ENCODE data around the gene KLHL30.

KLHL30 gene

GRCh38 chr2:238151205-238151604 is 12.7 kb downstream of the KLHL30 start:
- DNase-seq = no peak

GRCh38 chr2:238151628-238152235 is 13.3 kb downstream of the KLHL30 start:
- no peak for DNase-seq

- no peak for DNase-seq
Observed at GRCh38 chr2:238152771-238153688, 14.6 kb downstream of the KLHL30 start.

- DNase-seq = no peak
Observed at GRCh38 chr2:238154570-238154969, 16.1 kb downstream of the KLHL30 start.

GRCh38 chr2:238155051-238155760 is 16.7 kb downstream of the KLHL30 start:
- DNase-seq = no peak

- no peak for DNase-seq
Observed at GRCh38 chr2:238155761-238156694, 17.6 kb downstream of the KLHL30 start.

GRCh38 chr2:238157506-238158017 is 19.1 kb downstream of the KLHL30 start:
- no peak for DNase-seq

- DNase-seq = no peak
Observed at GRCh38 chr2:238158018-238158508, 19.6 kb downstream of the KLHL30 start.

GRCh38 chr2:238158509-238159070 is 20.1 kb downstream of the KLHL30 start, which contains the start of gene ERFE:
Gene ERFE (plus strand): TSS chr2:238158970. CDS start chr2:238159008, 38 bp downstream.
- DNase-seq = peak in 1 of 2 experiments; percentile 45

- no peak for DNase-seq
Observed at GRCh38 chr2:238159071-238159539, 20.6 kb downstream of the KLHL30 start.

GRCh38 chr2:238159661-238160205 is 21.3 kb downstream of the KLHL30 start:
- no peak for DNase-seq

GRCh38 chr2:238160206-238161129 is 22.0 kb downstream of the KLHL30 start:
- DNase-seq = no peak

- DNase-seq = no peak
Observed at GRCh38 chr2:238161291-238162051, 23.0 kb downstream of the KLHL30 start.

- no peak for DNase-seq
Observed at GRCh38 chr2:238162251-238162845, 23.9 kb downstream of the KLHL30 start.

GRCh38 chr2:238162846-238163441 is 24.5 kb downstream of the KLHL30 start:
- DNase-seq = no peak

GRCh38 chr2:238163481-238164198 is 25.2 kb downstream of the KLHL30 start:
- no peak for DNase-seq

- no peak for DNase-seq
Observed at GRCh38 chr2:238164906-238165287, 26.4 kb downstream of the KLHL30 start.
